DOHH2 (cell line): Measurements from ENCODE around the gene ZBTB25.

Experiments
- H3F3A ChIP-seq: fragments of 200-600 bp; sonication (generic), shearing (Covaris generic); 2 replicates; pipeline ENCODE4 v1.6.0; 2016; ENCODE audit warnings: antibody characterized with exemption, mild to moderate bottlenecking; ENCODE audit not compliant: control insufficient read depth, insufficient read depth
- H3K27ac ChIP-seq: fragments of 200-600 bp; sonication (generic); 2 replicates; pipeline ENCODE4 v1.5.1; 2014; ENCODE audit warnings: low read depth, mild to moderate bottlenecking, low read length, moderate library complexity
- H3K27me3 ChIP-seq: fragments of 200-600 bp; sonication (generic); 2 replicates; pipeline ENCODE4 v1.6.1; 2014; ENCODE audit warnings: mild to moderate bottlenecking, low read length, mixed read lengths; ENCODE audit not compliant: control insufficient read depth
- H3K36me3 ChIP-seq: fragments of 200-600 bp; sonication (generic); 2 replicates; pipeline ENCODE4 v1.6.1; 2014; ENCODE audit warnings: mild to moderate bottlenecking, low read length, moderate library complexity, mixed read lengths; ENCODE audit not compliant: control insufficient read depth
- H3K4me1 ChIP-seq: fragments of 200-600 bp; sonication (generic); 2 replicates; pipeline ENCODE4 v1.6.1; 2014; ENCODE audit warnings: mild to moderate bottlenecking, low read length, mixed read lengths; ENCODE audit not compliant: control insufficient read depth
- H3K4me2 ChIP-seq: fragments of 200-600 bp; sonication (generic); 2 replicates; pipeline ENCODE4 v1.6.0; 2014; ENCODE audit warnings: mild to moderate bottlenecking, low read length, moderate library complexity
- H3K4me3 ChIP-seq: fragments of 200-600 bp; sonication (generic); 2 replicates; pipeline ENCODE4 v1.5.1; 2014; ENCODE audit warnings: mild to moderate bottlenecking, low read length, mixed read lengths
- H3K79me2 ChIP-seq: fragments of 200-600 bp; sonication (generic); 2 replicates; pipeline ENCODE4 v1.6.1; 2014; ENCODE audit warnings: mild to moderate bottlenecking, low read length, mixed read lengths; ENCODE audit not compliant: control insufficient read depth
- H3K9me2 ChIP-seq: fragments of 200-600 bp; sonication (generic); replicated peaks from 2 replicates; pipeline ENCODE4 v1.6.1; 2014; ENCODE audit warnings: mild to moderate bottlenecking, low read length, mixed read lengths; ENCODE audit not compliant: control insufficient read depth
- H3K9me3 ChIP-seq: fragments of 200-600 bp; sonication (generic); 2 replicates; pipeline ENCODE4 v1.6.1; 2014; ENCODE audit warnings: antibody characterized with exemption, low read length, mixed read lengths; ENCODE audit not compliant: control insufficient read depth, insufficient read depth
- H4K20me1 ChIP-seq: fragments of 200-600 bp; sonication (generic); 2 replicates; pipeline ENCODE4 v1.6.0; 2014; ENCODE audit warnings: low read depth, mild to moderate bottlenecking, antibody characterized with exemption, low read length, moderate library complexity; ENCODE audit not compliant: control insufficient read depth, insufficient read depth
- CTCF ChIP-seq: fragments of 200-600 bp; sonication (generic); IDR thresholded peaks from one replicate; pipeline ENCODE4 v1.5.1; 2014; ENCODE audit warnings: antibody characterized with exemption, mild to moderate bottlenecking, low read depth, low read length; ENCODE audit not compliant: poor library complexity, severe bottlenecking
- EZH2phosphoT487 ChIP-seq: fragments of 200-600 bp; sonication (generic); IDR thresholded peaks from 2 replicates; pipeline ENCODE4 v1.6.1; 2017; ENCODE audit warnings: borderline replicate concordance, mild to moderate bottlenecking, antibody characterized with exemption, low read length, moderate library complexity, mixed read lengths

ZBTB25 gene

GRCh38 chr14:64504310-64504896, 765 bp upstream of the ZBTB25 start, which contains the start of gene ZBTB1:
Gene ZBTB1, plus strand, starts transcription at chr14:64504770. Its CDS starts 16,735 bp downstream, at chr14:64521505.
- no peaks in the 10 kb centered on the region for H3K9me2 ChIP-seq
- peaks cover 89% of the 10 kb centered on the region for H3K79me2 ChIP-seq
- peaks cover 15% of the 10 kb centered on the region for H3F3A ChIP-seq
- H3K4me1 ChIP-seq: peaks cover 59% of the 10 kb centered on the region
- H3K36me3 ChIP-seq: peaks cover 69% of the 10 kb centered on the region
- no peaks in the 10 kb centered on the region; the same call in 1 of the 2 replicates for H3K27me3 ChIP-seq
- no peak for TF ChIP-seq CTCF
- TF ChIP-seq EZH2phosphoT487: no peak
- peak within 1 kb of the TSS; percentile 90 for H3K4me2 ChIP-seq
- peak within 1 kb of the TSS; percentile 95 for H3K27ac ChIP-seq
- no peaks in the 10 kb centered on the region for H3K9me3 ChIP-seq
- peak within 1 kb of the TSS; percentile 87 for H3K4me3 ChIP-seq
- H4K20me1 ChIP-seq: peaks cover 16% of the 10 kb centered on the region; the same call in 1 of the 2 replicates

- H3K9me3 ChIP-seq: no peaks in the 10 kb centered on the region
- H3K27ac ChIP-seq: peak overlapping the region; percentile 95
- H3K4me3 ChIP-seq: peak overlapping the region; percentile 87
- no peak for TF ChIP-seq EZH2phosphoT487
- no peak for TF ChIP-seq CTCF
- peaks cover 48% of the 10 kb centered on the region for H3K4me1 ChIP-seq
- H3K9me2 ChIP-seq: no peaks in the 10 kb centered on the region
- peaks cover 86% of the 10 kb centered on the region for H3K79me2 ChIP-seq
- peaks cover 11% of the 10 kb centered on the region; the same call in 1 of the 2 replicates for H4K20me1 ChIP-seq
- no peaks in the 10 kb centered on the region; the same call in 1 of the 2 replicates for H3K27me3 ChIP-seq
- H3K36me3 ChIP-seq: peaks cover 80% of the 10 kb centered on the region
- peaks cover 9% of the 10 kb centered on the region for H3F3A ChIP-seq
- peak overlapping the region; percentile 90 for H3K4me2 ChIP-seq
Observed at GRCh38 chr14:64502887-64503433, 678 bp downstream of the ZBTB25 start.

GRCh38 chr14:64502456-64502855, 1.2 kb downstream of the ZBTB25 start:
- Histone ChIP-seq H3K27ac (peak overlapping the region; percentile 95), H3K79me2 (peaks cover 86% of the 10 kb centered on the region), H3K4me1 (peaks cover 47% of the 10 kb centered on the region), H4K20me1 (peaks cover 10% of the 10 kb centered on the region; the same call in 1 of the 2 replicates), H3K36me3 (peaks cover 80% of the 10 kb centered on the region), H3K4me3 (peak overlapping the region; percentile 87), H3K9me3 (no peaks in the 10 kb centered on the region), H3K27me3 (no peaks in the 10 kb centered on the region; the same call in 1 of the 2 replicates), H3F3A (peaks cover 9% of the 10 kb centered on the region), H3K4me2 (peak overlapping the region; percentile 90), H3K9me2 (no peaks in the 10 kb centered on the region)
- TF ChIP-seq CTCF (no peak), EZH2phosphoT487 (no peak)
